Fibroblast of lung (primary cell): Measurements from ENCODE around the gene C4orf50.

ENCODE experiments used
- EZH2 ChIP-seq: IDR thresholded peaks from 2 replicates; pipeline ENCODE4 v1.5.1; 2012; ENCODE audit warnings: low read length, control low read depth, mild to moderate bottlenecking; ENCODE audit errors: missing control alignments
- TF ChIP-seq, protein P1 (sequence below), 2 donors: IDR thresholded peaks in 1 of 2; conservative IDR thresholded peaks in 1 of 2; 1 replicate in 1 of 2; 2 replicates in 1 of 2; pipeline ENCODE4 v1.5.1; 2011 to 2012; ENCODE audit warnings: low read length in 2 of 2, control low read depth in 1 of 2, inconsistent platforms in 1 of 2, low read depth in 1 of 2, mild to moderate bottlenecking in 1 of 2

DNA sequence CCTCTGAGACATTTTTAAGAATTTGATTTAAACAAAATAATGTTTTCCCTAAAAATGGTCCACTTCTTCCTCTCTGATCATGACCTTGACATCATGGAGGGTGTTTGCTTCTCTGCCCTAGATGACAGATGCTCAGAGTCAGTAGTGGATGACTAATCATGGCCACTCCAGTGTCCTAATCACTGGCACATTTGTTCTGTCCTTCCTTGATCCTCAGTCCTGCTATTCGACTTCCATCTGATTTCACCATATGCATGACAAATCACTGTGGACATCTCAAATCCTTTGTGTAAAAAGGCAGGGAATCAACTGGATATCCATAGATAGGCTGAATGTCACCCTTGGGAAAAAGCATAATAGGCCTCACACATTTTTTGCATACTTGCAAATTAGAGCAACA is 134.3 kb downstream of the C4orf50 start:
- TF ChIP-seq, protein P1, sequence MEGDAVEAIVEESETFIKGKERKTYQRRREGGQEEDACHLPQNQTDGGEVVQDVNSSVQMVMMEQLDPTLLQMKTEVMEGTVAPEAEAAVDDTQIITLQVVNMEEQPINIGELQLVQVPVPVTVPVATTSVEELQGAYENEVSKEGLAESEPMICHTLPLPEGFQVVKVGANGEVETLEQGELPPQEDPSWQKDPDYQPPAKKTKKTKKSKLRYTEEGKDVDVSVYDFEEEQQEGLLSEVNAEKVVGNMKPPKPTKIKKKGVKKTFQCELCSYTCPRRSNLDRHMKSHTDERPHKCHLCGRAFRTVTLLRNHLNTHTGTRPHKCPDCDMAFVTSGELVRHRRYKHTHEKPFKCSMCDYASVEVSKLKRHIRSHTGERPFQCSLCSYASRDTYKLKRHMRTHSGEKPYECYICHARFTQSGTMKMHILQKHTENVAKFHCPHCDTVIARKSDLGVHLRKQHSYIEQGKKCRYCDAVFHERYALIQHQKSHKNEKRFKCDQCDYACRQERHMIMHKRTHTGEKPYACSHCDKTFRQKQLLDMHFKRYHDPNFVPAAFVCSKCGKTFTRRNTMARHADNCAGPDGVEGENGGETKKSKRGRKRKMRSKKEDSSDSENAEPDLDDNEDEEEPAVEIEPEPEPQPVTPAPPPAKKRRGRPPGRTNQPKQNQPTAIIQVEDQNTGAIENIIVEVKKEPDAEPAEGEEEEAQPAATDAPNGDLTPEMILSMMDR (conservative IDR thresholded peaks at IDR 0.05 in 1 of 2, IDR thresholded peaks at IDR 0.05 in 1 of 2; ENCODE audit: low read depth in 1 of 2, low read length in 2 of 2) = no peak
- TF ChIP-seq EZH2 = no peak
